Chondrocyte (in vitro differentiated cells): ENCODE data around the gene GPR156. TPM values are rescaled to one million over a fixed set of nuclear protein-coding genes. Genes with fewer than 3 reads are reported as not detected.

Experiments used
- DNase-seq: peaks from one replicate; pipeline ENCODE4 v3.0.0; 2021; ENCODE audit warnings: mixed read lengths, low spot score
- H3K27ac Mint-ChIP-seq: one replicate; pipeline ENCODE4 v1.8.0; 2021; ENCODE audit warnings: mild to moderate bottlenecking, moderate library complexity, mixed read lengths; ENCODE audit not compliant: unreplicated experiment
- H3K27me3 Mint-ChIP-seq: 2 replicates; pipeline ENCODE4 v1.8.0; 2021; ENCODE audit warnings: low read depth, mixed read lengths
- H3K36me3 Mint-ChIP-seq: 2 replicates; pipeline ENCODE4 v1.8.0; 2021; ENCODE audit warnings: low read depth, mixed read lengths
- H3K4me1 Mint-ChIP-seq: 2 replicates; pipeline ENCODE4 v1.8.0; 2021; ENCODE audit warnings: low read depth, mild to moderate bottlenecking, mixed read lengths
- H3K4me3 Mint-ChIP-seq: one replicate; pipeline ENCODE4 v1.8.0; 2021; ENCODE audit warnings: mild to moderate bottlenecking, moderate library complexity, mixed read lengths; ENCODE audit not compliant: unreplicated experiment
- H3K9me3 Mint-ChIP-seq: 2 replicates; pipeline ENCODE4 v1.8.0; 2021; ENCODE audit warnings: low read depth, mixed read lengths
- total RNA-seq: library from RNA; stranded (reverse); gene quantifications from 3 replicates; pipeline ENCODE4 v1.2.1, GENCODE V29; 2021
- TF ChIP-seq, protein P1 (sequence below): fragments of 200-600 bp; sonication (generic); IDR thresholded peaks from 2 replicates; pipeline ENCODE4 v1.5.0; 2021; ENCODE audit warnings: antibody characterized with exemption, mild to moderate bottlenecking, moderate library complexity

The GPR156 gene
- total RNA-seq, 1 donor from 2014 or later: 1.7 TPM

DNA sequence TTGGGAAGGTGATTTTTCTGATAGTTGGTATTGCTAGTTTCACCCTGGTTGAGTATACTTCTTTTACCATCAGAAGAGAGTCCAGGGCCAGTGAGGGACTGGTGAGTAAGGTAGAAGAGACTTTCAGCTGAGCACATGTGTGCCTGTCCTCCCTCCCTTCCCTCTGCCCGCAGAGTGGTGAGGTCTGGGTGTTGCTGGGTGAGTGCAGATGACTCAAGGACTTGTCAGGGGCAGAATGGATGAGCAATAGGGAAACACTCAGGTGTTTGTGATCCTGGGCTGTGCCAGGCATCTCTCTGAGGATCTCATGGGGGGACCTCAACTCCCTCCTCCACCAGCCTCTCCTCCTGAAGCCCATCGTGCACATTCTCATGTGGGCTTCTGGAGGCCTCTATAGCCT lies 114.8 kb downstream of the GPR156 start:
- no peak overlapping the region for H3K27ac Mint-ChIP-seq
- no peak overlapping the region for H3K4me3 Mint-ChIP-seq
- H3K4me1 Mint-ChIP-seq: peaks cover 26% of the 10 kb centered on the region
- TF ChIP-seq, protein P1, sequence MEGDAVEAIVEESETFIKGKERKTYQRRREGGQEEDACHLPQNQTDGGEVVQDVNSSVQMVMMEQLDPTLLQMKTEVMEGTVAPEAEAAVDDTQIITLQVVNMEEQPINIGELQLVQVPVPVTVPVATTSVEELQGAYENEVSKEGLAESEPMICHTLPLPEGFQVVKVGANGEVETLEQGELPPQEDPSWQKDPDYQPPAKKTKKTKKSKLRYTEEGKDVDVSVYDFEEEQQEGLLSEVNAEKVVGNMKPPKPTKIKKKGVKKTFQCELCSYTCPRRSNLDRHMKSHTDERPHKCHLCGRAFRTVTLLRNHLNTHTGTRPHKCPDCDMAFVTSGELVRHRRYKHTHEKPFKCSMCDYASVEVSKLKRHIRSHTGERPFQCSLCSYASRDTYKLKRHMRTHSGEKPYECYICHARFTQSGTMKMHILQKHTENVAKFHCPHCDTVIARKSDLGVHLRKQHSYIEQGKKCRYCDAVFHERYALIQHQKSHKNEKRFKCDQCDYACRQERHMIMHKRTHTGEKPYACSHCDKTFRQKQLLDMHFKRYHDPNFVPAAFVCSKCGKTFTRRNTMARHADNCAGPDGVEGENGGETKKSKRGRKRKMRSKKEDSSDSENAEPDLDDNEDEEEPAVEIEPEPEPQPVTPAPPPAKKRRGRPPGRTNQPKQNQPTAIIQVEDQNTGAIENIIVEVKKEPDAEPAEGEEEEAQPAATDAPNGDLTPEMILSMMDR: no peak
- no peak for DNase-seq
- H3K9me3 Mint-ChIP-seq: peaks cover 2% of the 10 kb centered on the region
- H3K27me3 Mint-ChIP-seq: no peaks in the 10 kb centered on the region
- H3K36me3 Mint-ChIP-seq: no peaks in the 10 kb centered on the region

GRCh38 chr3:120169407-120169806 lies 115.6 kb downstream of the GPR156 start:
- no peak overlapping the region for H3K27ac Mint-ChIP-seq
- no peaks in the 10 kb centered on the region for H3K27me3 Mint-ChIP-seq
- H3K36me3 Mint-ChIP-seq: no peaks in the 10 kb centered on the region
- TF ChIP-seq, protein P1: no peak
- peaks cover 26% of the 10 kb centered on the region for H3K4me1 Mint-ChIP-seq
- no peak for DNase-seq
- H3K9me3 Mint-ChIP-seq: peaks cover 2% of the 10 kb centered on the region
- H3K4me3 Mint-ChIP-seq: no peak overlapping the region

- Mint-ChIP-seq H3K27ac (no peak overlapping the region), H3K9me3 (peaks cover 2% of the 10 kb centered on the region), H3K4me1 (peaks cover 26% of the 10 kb centered on the region), H3K27me3 (no peaks in the 10 kb centered on the region), H3K36me3 (no peaks in the 10 kb centered on the region), H3K4me3 (no peak overlapping the region)
- no peak for DNase-seq
- TF ChIP-seq, protein P1: no peak
Measured at GRCh38 chr3:120168611-120169010, 116.4 kb downstream of the GPR156 start.

GRCh38 chr3:120168038-120168437 lies 117.0 kb downstream of the GPR156 start:
- peaks cover 2% of the 10 kb centered on the region for H3K9me3 Mint-ChIP-seq
- H3K4me1 Mint-ChIP-seq: peaks cover 22% of the 10 kb centered on the region
- TF ChIP-seq, protein P1: no peak
- H3K27ac Mint-ChIP-seq: no peak overlapping the region
- DNase-seq: no peak
- H3K27me3 Mint-ChIP-seq: no peaks in the 10 kb centered on the region
- H3K4me3 Mint-ChIP-seq: no peak overlapping the region
- no peaks in the 10 kb centered on the region for H3K36me3 Mint-ChIP-seq

- Mint-ChIP-seq H3K4me3 (no peak overlapping the region), H3K27ac (no peak overlapping the region), H3K4me1 (peaks cover 20% of the 10 kb centered on the region), H3K36me3 (no peaks in the 10 kb centered on the region), H3K9me3 (no peaks in the 10 kb centered on the region), H3K27me3 (no peaks in the 10 kb centered on the region)
- DNase-seq: no peak
- TF ChIP-seq, protein P1: no peak
Measured at GRCh38 chr3:120167488-120167887, 117.5 kb downstream of the GPR156 start.
